Coronary artery (tissue), 2 donors: Measurements from ENCODE around the gene DGKH.

Source experiments
- DNase-seq: peaks from one replicate; pipeline ENCODE4 v3.0.0-alpha.2; 2017; ENCODE audit warnings: low spot score
- H3K27ac ChIP-seq, 2 donors: fragments of 200-600 bp; sonication (generic); one replicate each; pipeline ENCODE4 v1.5.1; 2016 to 2019
- H3K4me3 ChIP-seq: fragments of 200-600 bp; sonication (generic); 2 replicates; pipeline ENCODE4 v1.5.1; 2016; ENCODE audit warnings: mild to moderate bottlenecking, moderate library complexity
- TF ChIP-seq, protein P1 (sequence below): fragments of 200-600 bp; sonication (generic); IDR thresholded peaks from one replicate; pipeline ENCODE4 v1.5.1; 2019; ENCODE audit warnings: antibody characterized with exemption

Gene DGKH

DNA sequence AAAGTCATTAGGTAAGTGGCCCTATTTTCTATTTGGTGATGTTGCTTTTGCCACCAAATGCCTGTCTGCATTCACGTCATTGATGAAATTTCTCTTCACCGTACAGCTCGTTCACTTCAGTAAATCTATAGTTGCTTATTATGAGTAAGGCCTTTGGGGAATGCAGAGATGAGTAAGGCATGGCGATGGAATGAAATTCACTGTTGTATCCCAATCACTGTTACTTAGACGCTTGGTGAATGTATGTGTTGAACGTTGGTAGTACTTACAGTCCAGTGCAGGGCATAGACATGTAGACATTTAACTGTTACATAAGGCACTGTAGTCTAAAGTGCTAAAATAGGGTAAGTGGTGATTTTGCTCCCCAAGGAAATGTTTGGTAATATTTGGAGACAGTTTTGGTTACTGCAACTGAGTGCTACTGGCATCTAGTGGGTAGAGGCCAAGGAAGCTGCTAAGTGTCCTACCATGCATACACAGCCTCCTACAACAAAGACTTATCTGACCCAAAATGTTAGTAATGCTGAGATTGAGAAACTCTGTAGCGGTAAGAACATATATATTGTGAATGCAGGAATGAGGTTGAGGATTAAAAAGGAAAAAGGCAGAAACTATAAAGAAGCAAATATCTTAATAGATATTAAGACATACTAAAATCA is 229.3 kb downstream of the DGKH start:
- TF ChIP-seq, protein P1, sequence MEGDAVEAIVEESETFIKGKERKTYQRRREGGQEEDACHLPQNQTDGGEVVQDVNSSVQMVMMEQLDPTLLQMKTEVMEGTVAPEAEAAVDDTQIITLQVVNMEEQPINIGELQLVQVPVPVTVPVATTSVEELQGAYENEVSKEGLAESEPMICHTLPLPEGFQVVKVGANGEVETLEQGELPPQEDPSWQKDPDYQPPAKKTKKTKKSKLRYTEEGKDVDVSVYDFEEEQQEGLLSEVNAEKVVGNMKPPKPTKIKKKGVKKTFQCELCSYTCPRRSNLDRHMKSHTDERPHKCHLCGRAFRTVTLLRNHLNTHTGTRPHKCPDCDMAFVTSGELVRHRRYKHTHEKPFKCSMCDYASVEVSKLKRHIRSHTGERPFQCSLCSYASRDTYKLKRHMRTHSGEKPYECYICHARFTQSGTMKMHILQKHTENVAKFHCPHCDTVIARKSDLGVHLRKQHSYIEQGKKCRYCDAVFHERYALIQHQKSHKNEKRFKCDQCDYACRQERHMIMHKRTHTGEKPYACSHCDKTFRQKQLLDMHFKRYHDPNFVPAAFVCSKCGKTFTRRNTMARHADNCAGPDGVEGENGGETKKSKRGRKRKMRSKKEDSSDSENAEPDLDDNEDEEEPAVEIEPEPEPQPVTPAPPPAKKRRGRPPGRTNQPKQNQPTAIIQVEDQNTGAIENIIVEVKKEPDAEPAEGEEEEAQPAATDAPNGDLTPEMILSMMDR = no peak
- Histone ChIP-seq H3K27ac (no peak overlapping the region), H3K4me3 (no peak overlapping the region)
- no peak for DNase-seq

GRCh38 chr13:42279080-42279479 is 230.6 kb downstream of the DGKH start:
- DNase-seq = no peak

DNA sequence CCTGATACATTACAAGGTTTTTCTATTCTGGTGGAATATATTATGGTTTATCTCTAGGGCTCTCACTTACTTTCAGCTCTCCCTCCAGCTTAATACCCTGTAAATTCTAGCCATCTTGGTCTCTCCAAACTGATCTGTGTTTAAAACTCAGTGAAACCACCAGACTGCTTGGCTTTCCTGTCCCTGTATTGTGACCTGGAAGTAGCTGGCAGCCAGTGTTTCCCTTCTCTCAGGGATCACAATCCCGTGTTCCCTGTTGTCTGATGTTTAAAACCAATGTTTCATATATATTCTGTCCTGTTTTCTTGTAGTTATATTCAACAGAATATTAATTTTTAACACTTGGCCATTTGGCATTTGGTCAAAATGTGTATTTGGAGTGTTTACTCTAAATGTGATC is 231.5 kb downstream of the DGKH start:
- TF ChIP-seq, protein P1 = no peak
- no peak for DNase-seq
- H3K27ac ChIP-seq = no peak overlapping the region
- H3K4me3 ChIP-seq = no peak overlapping the region

More at GRCh38 chr13:42279080-42279479, 230.6 kb downstream of the DGKH start:
- TF ChIP-seq, protein P1 = no peak
- H3K4me3 ChIP-seq = no peak overlapping the region
- no peak overlapping the region for H3K27ac ChIP-seq

DNA sequence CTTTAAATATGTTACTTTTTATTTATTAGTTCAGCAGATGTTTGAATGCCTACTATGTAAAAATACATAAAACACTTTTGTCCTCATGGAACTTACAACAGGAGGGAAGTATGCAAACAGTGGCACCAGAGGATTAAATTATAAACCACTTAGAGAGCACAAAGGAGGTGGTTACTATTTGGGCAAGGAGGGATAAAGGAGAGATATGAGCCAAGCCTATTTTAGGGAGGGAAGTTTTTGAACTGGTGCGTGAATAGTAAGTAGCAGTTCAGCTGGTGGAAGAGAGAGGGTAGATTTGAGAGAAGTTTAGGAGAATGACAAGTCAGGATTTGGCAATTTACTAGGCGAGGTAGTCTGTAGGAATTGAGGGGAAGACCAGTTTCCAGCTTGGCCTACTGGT is 232.1 kb downstream of the DGKH start:
- TF ChIP-seq, protein P1 = no peak
- no peak overlapping the region for H3K4me3 ChIP-seq
- no peak for DNase-seq
- no peak overlapping the region for H3K27ac ChIP-seq

DNA sequence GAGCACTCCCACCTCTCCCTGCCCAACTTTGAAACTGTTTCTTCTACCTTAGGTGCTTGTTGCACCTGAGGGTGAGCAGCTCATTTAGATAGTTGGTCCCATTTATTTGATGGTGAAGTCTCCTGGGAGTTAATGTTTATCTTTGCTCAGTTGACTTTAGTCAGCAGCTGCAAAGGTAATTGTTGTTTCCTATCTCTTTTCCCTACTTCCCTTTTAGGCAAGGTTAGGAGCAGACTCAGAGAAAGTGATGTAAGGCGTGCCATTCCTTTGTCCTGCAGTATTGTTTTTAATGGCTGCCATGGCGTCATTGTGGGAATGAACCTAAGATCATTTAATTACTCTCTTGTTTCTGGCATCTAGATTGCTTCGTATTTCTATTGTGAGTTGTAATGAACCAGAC is 235.1 kb downstream of the DGKH start:
- H3K4me3 ChIP-seq = no peak overlapping the region
- no peak for DNase-seq
- no peak overlapping the region for H3K27ac ChIP-seq
- TF ChIP-seq, protein P1 = no peak

DNA sequence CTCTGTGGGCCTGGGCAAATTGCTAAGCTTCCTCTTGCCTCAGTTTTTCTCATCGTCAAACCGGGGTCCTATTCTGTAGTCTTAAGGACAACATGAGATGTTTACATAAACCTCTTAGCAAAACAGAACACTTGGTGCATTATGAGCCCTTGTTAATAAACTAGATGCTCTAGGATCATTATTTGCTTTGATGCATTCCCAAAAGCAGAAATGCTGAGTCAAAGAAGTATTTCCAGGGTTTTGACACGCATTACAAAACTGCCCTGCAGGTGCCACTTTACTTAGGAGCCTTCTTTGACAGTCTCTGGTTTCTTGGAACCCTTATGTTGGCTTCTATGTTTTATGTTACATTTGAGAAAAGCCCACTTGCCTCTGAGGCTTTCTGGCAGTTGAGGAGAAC is 235.6 kb downstream of the DGKH start:
- Histone ChIP-seq H3K4me3 (no peak overlapping the region), H3K27ac (no peak overlapping the region)
- no peak for DNase-seq
- TF ChIP-seq, protein P1 = no peak
